Stimulated activated naive CD4-positive, alpha-beta T cell (primary cell): ENCODE data around the gene DGUOK.
A peak's percentile ranks its signal among the peaks of the same experiment; 100 is the strongest.
"Not testable (repeated sequence)": the region's sequence is repeated elsewhere in the genome, so short reads cannot be mapped to it uniquely, and the experiment has no call there.

ENCODE experiments used
- DNase-seq, 6 experiments: peaks; one replicate each; lab custom pipeline; 2025; lab: John Stamatoyannopoulos, UW

Gene DGUOK

DNA sequence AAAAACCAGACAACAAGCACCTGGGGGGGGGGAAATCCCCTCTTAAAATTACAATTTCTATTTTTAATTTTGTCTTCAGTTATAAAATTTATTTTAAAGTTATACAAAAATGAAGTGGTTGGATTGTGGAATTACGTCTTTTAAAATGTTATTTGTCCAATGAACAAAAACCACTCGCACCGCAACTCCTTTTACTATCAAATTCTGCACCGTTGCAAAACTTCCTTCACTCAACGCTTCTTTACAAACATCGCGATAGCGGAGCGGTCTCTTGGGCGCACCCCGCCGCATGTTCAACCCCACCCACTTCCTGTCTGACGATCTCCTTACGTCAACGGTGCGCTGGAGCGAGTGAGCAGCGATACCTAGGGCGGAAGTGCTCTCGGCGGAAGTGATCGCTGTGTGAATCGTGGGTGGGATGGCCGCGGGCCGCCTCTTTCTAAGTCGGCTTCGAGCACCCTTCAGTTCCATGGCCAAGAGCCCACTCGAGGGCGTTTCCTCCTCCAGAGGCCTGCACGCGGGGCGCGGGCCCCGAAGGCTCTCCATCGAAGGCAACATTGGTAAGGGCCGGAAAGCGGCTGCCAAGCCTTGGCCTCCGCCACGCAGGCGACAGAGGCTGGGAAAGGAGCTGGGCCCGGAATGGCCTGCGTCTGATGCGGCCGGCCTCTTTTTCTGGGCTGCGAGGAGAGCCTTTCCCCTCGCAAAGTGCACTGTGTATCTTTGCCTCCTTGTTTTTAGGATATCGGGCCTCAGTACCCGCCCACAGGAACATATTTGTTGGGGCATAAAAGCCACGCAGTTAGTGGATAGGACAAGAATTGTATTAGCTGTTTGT, at the start of gene DGUOK:
Gene DGUOK, plus strand, starts transcription at position 388 of the 835 bp plus-strand sequence. Its CDS starts 31 bp downstream, at position 419.
- peak; percentile 84 to 97 (median 96) for DNase-seq

DNA sequence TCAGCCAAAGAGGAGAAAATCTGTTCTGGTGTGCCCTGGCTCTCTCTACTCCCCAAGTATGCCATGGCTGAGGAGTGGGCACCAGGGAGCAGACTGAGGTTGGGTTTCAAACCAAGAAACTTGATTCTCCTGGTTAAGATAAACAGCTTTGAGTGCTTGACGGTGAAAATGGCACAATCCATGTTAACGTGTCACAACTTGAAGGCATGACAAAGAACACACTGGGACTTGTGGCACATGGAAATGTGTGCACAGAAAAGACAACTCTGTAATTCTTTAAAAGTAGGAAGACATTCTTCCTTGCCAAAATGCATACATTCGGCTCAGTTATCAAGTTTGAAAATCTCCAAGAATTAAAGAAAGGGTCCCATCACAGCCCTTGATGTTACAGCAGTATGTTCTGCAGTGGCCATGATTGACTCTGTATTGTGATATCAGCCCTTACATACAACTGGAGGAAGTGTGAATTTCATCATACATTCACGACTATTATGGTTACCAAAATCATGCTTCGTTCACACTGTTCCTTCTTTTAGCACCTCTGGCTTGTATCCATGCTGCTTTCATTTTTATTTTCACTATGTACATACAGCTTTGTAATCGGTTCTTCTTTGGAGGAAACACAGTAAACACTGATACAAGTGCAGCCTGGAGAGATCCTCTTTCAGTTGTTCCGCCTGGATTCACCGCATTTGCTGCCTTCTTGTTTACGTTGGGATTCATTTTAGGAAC, 49.4 kb upstream of the DGUOK start:
- DNase-seq: no peak

DNA sequence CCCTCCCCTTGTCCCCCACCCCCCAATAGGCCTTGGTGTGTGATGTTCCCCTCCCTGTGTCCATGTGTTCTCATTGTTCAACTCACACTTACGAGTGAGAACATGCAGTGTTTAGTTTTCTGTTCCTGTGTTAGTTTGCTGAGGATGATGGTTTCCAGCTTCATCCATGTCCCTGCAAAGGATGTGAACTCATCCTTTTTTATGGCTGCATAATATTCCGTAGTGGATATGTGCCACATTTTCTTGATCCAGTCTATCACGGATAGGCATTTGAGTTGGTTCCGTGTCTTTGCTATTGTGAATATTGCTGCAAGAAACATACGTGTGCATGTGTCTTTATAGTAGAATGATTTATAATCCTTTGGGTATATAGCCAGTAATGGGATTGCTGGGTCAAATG, 48.7 kb upstream of the DGUOK start:
- not testable (repeated sequence) for DNase-seq

DNA sequence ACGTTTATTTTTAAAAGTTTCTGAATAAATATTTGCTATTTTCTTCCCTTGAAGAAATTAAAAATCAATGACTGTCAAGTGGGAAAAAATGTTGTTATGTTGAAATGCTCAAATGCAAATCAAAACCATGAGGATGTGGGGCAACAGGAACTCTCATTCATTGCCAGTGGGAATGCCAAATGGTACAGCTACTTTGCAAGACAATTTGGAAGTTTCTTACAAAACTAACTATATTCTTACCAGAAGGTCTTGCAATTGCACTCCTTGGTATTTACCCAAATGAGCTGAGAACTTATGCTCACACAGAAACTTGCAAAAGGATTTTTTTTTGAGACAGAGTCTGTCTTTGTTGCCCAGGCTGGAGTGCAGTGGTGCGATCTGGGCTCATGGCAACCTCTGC, 41.3 kb upstream of the DGUOK start:
- no peak for DNase-seq

DNA sequence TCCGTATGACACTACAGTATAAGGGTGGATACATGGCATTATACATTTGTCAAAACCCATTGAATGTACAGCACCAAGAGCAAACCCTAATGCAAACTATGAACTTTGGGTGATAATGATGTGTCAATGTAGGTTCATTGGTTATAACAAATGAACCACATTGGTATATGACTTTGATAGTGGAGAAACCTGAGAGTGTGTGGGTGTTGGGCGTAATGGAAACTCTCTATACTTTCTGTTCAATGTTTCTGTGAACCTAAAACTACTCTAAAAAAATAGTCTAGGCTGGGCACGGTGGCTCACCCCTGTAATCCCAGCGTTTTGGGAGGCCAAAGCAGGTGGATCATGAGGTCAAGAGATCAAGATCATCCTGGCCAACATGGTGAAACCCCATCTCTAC, 40.3 kb upstream of the DGUOK start:
- no peak for DNase-seq

DNA sequence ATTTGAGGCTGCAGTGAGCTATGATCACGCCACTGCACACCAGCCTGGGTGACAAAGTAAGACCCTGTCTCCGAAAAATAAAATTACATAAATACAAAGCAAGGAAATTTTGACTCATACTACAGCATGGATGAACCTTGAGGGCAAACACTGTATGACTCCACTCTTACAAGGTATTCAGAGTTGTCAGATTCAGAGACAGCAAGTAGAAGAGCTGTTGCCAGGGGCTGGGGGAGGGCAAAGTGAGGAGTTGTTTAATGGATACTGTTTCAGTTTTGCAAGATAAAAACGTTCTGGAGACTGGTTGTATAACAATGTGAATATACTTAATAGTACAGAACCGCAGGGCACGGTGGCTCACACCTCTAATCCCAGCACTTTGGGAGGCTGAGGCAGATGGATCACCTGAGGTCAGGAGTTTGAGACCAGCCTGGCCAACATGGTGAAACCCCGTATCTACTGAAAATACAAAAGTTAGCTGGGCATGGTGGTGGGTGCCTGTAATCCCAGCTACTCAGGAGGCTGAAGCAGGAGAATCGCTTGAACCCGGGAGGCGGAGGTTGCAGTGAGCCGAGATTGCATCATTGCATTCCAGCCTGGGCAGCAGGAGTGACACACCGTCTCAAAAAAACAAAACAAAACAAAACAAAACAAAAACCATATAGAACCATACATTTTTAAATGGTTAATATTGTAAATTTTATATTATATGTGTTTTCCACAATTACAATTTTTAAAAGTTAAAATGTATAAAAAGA, 38.9 kb upstream of the DGUOK start:
- DNase-seq: not testable (repeated sequence)

DNA sequence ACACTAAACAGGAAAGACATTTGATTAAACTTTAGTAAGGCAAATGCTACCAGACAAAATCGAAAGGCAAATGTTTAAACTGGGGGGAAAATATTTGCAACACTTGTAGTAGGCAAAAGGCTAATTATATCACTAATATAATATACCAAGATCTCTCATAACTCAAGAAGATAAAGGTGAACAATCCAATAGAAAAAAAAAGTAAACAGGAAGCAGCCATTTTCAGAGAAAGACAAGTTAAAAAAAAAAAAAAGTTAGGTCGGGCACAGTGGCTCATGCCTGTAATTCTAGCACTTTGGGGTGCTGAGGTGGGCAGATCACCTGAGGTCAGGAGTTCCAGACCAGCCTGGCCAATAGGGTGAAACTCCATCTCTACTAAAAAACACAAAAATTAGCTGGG, 38.3 kb upstream of the DGUOK start:
- DNase-seq: no peak

DNA sequence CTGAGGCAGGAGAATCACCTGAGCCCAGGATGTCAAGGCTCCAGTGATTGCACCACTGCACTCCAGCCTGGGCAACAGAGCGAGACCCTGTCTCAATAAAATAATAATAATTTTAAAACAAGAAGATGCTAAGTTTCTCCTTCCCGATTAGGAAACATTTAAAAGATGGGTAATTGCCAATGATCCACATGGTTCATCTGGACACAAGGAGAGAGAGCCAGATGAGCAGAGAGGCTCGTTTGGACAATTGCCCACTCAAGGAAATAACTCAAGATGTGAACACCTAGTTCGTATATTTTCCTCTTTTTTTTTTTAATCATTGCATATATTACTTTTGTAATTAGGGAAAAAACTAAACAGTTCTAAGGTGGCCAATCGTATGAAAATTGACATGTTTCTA, 37.5 kb upstream of the DGUOK start:
- no peak for DNase-seq

DNA sequence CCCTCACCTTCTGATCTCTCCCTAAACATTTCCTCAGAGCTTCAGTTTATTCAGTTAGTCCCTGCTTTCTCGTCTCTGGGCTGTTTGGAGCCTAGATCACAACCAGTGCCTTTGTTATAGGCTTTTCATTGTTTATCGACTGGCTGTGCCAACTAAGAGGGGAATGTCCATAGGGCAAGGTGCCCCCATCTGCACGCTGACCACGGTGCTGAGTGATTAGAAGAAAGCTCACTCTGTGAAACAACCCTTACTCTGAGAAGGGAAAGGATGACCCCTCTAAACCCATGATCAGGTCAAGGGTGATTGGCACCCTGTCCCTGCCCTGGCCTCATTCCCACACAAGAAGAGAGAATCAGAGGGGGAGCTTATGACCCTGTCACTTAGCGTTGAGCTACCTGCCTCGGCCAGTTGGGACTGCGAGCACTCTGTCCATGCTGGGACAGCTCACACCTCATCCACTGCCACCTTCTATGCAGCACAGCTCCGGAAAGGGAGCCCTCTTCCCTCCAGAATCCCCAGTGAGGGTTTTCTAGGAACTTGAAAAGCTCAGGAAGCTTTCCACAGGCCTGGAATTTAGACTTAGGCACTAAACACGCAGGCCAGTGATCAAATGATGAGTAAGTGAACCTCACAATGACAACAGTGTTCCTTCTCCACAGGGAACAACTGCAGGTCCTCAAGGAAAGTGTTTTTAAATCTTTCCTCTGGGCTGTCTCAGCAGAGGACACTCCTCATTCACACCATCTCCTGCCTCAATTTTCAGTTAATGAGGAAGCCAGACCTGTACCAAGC, 36.2 kb upstream of the DGUOK start:
- DNase-seq: no peak

DNA sequence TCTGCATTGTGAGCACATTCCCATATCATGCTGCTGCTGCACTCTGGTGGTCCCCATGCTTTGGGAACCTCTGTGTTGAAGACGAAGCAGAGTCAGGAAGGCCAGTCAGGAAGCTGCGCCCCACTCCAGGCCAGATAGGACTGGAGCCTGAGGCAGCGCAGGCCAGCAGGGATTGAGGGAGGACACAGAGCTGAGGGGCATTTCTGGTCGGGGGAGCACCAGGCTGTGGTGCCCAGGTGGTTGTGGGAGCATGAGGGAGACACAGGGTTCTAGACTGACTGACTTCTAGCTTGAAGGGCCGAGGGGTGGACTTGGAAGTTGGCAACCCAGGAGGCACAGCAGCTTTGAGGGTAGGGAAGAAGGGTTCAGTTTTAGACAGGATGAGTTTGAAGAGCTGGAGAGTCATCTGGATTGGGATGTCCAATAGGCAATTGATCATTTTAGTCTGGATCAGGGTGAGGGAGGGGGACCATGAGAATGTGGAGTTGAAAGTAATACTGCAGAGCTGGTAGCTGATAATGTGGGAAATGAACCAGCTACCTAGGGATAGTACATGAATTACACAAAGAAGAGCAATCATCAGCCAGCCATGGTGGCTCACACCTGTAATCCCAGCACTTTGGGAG, 35.3 kb upstream of the DGUOK start:
- DNase-seq: no peak

DNA sequence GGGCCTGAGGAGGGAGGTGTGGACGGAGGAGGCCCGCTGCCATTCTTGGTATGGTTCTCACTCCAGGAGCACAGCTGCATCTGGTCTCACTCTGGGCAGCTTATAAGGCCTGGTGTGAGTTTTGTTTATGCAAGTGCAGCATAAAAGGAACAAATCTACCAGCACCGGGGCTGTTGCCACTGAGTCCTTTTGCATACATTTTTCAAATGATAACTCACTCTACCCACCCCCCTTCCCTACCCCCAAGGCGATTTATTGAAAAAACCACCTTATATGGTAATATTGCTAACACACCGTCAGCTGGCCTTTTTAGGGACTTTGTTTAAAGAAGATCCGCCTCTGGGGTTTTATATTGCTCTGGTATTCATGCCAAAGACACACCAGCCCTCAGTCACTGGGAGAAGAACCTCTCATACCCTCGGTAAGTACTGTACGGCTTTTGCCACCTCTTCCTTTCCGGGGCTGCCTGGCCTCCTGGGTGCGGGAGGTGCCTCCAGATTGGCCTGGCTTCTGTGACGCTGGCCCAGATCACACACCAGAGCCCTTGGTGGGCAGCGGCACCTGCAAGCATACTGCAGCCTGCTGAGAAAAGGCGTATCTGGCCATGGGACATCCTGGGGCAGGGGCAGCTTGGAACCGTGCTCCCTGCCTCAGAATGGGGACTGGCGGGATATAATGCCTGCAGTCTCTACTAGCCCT, 33.9 kb upstream of the DGUOK start, which contains the start of gene ACTG2:
Gene ACTG2, plus strand, starts transcription at position 378 of the 699 bp plus-strand sequence. CDS start 8,304 bp downstream, outside the sequence.
- no peak for DNase-seq

DNA sequence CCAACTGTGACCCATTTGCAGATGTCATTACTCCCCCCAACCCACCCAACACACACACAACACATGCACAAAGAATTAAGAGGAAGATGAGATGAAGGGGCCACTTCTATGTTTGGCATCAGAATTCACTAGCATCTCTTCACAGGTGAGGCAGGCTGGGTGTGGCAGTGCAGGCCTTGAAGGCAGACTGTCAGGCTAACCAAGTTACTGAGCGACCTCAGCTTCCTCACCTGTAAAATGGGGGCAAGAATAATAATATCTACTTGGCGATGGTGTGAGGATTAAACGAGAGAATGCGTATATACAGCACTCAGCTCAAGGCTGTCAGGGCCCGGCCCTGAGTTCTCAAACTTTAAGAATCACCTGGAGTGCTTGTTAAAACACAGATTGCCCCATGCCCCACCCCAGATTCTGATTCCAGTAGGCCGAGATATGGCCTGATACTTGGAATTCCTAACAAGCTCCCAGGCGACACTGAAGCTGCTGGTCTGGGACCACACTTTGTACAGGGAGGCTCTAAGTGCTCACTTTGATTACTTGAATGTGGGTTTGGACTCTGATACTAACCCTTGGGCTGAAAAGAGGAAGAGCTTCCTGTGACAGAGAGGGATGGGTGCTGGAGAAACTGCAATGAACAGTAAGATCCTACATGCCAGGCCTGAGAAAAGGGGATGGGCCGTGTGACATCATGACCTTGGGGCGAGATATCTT, 32.8 kb upstream of the DGUOK start:
- DNase-seq: no peak

DNA sequence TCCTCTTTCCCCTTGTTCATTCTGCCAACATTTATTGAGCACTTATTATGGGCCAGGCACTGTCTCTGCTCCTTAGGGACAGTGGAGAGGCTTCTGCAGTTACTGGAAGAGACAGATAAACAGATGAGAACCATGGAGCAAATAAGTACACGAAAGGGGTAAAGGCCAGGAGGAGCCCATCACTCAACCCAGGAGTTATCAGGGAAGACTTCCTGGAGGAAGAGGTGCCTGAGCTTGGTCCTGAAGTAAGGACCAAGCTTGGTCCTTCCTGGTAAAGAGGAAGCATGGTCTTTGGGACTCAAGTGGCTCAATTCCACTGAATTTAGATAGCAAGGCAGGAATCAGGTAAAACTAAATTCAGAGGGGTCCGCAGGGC, 32.2 kb upstream of the DGUOK start:
- no peak for DNase-seq

DNA sequence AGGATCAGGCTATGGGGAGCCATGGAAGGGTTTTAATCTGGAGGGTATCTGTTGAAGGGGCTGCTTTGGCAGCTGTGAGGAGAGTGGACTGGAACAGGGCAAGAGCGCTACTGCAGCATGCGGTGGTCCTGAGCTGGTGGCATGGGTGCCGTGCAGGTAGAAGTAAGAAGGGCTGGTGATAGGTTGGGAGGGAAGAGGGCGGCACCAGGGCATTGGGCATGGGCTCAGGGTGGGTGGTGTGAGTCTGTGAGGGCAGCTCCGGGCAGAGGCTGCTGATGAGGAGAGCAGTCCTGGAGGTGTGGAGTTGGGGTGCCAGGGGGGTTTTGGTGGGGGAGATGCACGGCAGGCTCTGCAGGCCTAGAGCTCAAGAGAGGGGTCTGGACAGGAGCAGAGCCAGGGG, 31.8 kb upstream of the DGUOK start:
- DNase-seq: no peak

DNA sequence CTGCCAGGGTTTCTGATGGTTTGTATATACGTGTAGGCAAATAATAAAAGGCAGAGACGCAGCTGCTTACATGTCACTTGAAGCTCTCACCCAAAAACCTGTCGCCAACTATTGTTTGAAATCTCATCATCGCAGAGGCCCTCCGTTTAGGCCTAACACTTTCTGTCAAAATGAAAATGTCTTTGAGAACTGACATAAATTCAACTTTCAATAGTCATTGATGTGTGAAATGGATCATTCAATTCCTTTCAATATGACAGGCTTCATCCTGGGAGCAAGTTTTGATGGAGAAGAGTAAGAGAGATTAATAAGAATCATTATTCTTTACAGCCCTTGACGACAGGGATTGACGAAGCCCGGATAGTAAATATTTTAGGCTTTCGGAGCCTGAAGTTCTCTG, 31.2 kb upstream of the DGUOK start:
- DNase-seq: no peak

DNA sequence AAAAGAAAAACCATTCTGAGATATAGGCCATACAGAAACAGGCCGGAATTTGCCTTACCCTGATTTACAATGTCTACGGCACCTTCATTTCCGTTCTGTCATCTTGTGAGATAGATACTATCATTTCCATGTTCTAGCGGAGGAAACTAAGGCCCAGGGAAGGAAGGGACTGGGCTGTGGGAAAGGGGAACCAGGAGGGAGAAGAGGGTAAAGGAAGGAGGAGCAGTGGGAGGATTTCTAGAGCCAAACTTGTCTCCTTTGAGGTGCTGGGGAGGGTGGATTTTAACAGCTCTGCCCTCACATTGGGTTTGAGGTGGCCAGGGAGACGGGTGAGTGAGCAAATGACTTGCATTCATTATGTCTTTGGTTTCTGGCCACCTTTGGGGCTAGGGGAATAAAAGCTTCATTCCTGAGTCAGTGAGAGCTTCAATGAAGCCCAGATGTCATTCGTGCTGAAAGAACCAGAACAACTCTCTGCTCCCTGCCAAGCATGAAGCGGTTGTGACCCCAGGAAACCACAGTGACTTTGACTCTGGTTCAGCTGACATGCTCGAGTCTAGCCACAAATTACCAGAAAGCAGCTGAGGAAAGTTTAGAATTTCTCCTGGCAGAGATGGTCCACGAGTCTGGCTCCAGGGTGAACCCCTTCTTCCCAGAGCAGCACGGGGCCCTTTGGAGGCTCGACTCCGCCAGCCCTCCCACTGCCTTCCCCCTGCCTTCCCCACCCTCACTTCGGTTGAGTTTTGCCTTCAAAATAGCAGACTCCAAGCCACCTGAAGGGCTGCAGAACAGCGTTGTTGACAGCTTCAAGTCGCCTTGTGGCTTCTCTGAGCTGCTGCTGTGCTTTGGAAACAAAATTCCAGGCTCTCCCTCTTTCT, 30.1 kb upstream of the DGUOK start:
- peak in 3 of 6 experiments; percentile 1 to 30 (median 28) for DNase-seq

DNA sequence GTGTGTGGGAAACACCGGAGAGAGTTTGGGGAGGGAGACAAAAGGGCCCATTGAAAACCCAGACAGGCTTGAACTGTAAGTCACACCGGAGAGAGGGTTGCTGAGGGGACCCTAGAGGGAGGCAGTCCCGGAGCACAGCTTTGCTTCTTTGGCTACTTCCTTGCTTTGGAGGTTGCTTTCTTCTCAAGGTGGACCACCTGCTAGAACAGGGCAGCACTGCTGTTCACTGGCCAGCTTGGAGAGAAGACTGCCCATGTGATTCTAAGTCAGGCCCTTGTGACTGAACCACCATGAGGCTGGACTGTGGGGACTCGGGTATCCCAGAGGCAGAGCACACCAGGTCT, 29.5 kb upstream of the DGUOK start:
- DNase-seq: peak in 1 of 6 experiments; percentile 29

DNA sequence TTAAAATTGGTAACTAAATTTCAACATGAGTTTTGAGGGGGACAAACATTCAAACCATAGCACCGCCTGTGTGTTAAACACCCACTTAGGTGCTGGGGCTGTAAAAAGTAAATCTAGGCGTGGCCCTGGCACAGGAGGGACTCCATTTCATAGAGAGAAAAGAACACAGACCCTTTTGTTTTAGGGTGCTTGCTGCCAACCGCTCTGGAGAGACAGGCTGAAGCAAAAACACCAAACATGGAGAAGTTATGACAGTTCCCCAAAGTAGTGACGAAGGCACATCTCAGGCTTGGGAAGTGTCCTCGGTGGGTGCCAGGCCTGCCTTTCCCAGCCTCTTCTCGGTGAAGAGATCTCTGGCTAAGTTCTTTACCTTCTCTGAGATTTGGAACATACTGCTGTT, 28.7 kb upstream of the DGUOK start:
- DNase-seq: peak in 1 of 6 experiments; percentile 2

DNA sequence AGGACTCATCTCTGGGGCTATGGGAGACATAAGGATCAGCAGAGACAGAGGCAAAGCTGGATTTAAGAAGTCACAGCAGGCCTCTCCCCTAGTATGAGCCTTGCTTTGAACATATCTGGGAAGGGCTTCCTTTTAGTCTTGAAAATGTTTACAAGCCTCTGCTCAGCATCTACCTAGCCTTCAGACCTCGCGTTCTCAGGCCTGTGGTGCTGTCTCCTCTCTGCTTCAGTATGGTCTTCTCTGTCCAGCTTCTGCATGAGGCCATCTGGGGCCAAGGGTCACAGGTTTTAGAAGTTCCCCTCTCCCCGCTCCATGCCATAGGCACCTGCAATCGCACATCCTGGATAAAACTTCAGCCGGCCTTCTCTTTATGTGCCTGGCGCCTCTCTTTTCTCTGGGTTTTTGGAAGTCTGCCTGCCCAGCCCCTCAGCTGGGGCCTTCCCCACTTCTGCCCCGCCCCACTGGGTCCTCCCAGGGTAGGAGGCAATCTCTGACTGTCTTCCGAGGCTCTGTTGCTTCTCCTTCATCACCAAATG, 26.8 kb upstream of the DGUOK start:
- DNase-seq: no peak
